WI38 (cell line): Measurements from ENCODE around the gene A2ML1.
A peak's percentile ranks its signal among the peaks of the same experiment; 100 is the strongest.

Experiments used
- H3K4me3 ChIP-seq: 2 replicates; pipeline ENCODE4 v1.5.1; 2011; ENCODE audit warnings: low read depth, mild to moderate bottlenecking, control low read depth, low read length
- TF ChIP-seq, protein P1 (sequence below): IDR thresholded peaks from 2 replicates; pipeline ENCODE4 v1.5.1; 2012; ENCODE audit warnings: low read depth, mild to moderate bottlenecking, control low read depth, low read length

The A2ML1 gene

DNA sequence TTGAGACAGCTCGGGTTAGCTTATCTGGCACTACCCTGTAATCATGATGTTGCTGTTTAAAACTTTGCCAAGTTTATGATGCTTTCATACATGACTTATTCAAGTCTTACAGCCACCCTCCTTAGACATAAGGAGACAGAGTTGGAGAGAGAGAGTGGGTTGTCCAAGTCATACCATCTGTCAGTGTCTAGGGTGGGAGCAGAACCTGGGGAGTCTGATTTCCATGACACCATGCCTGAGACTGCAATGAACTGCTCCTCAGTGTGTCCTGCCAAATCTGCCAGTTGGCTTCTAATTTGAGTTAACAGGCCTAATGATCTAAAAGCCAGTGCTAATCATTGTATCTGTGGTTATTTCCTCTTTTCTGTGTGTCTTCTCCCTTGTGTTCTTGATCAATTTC, 48.2 kb downstream of the A2ML1 start:
- TF ChIP-seq, protein P1, sequence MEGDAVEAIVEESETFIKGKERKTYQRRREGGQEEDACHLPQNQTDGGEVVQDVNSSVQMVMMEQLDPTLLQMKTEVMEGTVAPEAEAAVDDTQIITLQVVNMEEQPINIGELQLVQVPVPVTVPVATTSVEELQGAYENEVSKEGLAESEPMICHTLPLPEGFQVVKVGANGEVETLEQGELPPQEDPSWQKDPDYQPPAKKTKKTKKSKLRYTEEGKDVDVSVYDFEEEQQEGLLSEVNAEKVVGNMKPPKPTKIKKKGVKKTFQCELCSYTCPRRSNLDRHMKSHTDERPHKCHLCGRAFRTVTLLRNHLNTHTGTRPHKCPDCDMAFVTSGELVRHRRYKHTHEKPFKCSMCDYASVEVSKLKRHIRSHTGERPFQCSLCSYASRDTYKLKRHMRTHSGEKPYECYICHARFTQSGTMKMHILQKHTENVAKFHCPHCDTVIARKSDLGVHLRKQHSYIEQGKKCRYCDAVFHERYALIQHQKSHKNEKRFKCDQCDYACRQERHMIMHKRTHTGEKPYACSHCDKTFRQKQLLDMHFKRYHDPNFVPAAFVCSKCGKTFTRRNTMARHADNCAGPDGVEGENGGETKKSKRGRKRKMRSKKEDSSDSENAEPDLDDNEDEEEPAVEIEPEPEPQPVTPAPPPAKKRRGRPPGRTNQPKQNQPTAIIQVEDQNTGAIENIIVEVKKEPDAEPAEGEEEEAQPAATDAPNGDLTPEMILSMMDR: no peak
- no peak overlapping the region for H3K4me3 ChIP-seq

DNA sequence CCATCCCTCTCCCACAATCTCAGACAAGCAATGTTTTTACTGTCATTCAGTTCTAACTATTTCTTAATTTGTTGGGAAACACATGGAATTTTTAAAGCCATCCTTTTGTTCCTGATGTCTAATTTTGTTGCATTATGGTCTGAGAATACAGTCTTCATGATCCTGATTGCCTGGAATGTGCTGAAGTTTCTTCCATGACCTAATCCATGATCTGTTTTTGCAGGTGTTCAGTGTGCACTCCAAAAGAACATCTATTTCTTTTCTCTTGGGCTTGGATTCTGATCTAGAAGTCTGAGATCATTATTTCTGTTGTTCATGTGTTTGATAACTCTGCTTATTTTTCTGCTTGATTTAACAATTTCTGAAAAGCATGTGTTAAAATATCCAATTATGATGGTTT, 48.6 kb downstream of the A2ML1 start:
- no peak overlapping the region for H3K4me3 ChIP-seq
- TF ChIP-seq, protein P1: no peak

DNA sequence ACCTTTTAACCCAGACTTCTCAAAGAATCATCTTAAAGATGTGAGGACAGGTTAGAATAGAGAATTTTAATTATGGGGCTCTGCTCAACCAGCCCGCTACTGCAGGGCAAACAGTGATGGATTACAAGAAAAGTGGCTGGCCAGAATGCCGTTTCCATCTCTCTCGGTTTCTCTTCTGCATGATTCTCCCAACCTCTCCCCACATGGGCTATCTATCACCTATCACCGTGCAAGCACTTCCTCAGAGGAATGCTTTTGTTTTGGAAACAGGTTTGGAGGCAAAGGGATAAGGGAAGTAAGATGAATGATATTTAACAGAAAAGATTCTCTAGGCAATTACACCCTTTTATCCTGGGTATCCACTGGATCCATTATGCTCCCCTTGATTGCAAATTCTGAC, 54.5 kb downstream of the A2ML1 start:
- TF ChIP-seq, protein P1: no peak
- H3K4me3 ChIP-seq: no peak overlapping the region

DNA sequence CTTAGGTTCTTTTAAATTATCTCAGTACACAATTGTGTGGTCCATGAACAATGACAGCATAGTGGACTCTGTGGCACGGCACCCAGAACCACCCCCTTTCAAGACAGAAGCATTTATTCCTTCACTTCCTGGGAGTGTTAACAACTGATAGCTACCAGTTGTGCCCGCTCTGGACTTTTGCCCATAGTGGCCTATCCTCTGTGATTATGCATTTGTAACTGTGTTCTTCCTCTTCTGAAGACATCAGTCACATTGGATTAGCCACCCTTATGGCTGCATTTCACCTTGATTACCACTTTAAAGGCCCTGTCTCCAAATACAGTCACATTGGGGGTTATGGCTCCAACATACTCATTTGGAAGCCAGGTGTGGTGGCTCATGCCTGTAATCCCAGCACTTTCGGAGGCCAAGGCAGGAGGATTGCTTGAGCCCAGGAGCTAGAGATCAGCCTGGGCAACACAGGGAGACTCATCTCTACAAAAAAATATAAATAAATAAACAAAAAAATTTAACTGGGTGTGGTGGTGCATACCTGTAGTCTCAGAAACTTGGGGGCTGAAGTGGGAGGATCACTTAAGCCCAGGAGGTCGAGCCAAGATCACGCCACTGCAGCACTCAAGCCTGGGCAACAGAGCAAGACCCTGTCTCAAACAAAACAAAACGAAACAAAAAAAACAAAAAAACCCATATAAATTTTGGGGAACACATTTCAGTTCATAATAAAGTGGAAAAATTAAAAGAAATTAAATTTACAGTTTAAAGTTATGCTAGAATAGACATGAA, 64.3 kb downstream of the A2ML1 start:
- no peak overlapping the region for H3K4me3 ChIP-seq
- TF ChIP-seq, protein P1: no peak

- H3K4me3 ChIP-seq: no peak overlapping the region
- TF ChIP-seq, protein P1: no peak
Measured at GRCh38 chr12:8887285-8887715, 64.9 kb downstream of the A2ML1 start.

DNA sequence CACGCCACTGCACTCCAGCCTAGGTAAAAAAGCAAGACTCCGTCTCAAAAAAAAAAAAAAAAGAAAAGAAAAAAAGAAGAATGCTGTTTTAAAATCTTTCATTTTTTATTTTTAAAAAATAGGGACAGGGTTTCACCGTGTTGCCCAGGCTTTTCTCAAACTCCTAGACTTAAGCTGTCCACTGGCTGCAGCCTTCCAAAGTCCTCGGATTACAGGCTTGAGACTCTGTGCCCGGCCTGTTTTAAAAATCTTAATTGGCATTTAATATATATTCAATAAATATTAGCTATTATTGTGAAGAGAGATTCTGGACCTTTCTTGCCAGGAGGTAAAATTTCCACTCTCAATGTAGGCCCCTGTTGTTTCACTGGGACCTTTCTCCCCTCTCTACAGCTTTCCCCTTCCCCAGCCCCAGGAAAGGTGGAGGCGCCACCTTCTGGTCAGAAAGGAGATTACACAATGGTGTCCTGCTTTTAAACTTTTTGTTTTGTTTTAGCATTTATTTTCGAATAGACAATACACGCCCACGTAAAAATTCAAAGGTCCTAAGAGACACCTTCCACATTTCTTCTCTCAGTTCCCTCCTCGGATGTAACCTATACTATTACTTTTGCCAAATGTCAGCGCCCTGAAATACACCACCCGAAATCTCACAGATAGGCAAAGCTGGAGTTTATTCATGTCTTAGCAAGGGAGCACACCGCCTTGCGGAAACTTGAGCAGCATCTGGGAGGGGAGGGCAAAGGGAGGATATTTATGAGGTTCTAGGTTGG, 68.1 kb downstream of the A2ML1 start:
- TF ChIP-seq, protein P1: peak; percentile 76
- peak overlapping the region; percentile 56 for H3K4me3 ChIP-seq

DNA sequence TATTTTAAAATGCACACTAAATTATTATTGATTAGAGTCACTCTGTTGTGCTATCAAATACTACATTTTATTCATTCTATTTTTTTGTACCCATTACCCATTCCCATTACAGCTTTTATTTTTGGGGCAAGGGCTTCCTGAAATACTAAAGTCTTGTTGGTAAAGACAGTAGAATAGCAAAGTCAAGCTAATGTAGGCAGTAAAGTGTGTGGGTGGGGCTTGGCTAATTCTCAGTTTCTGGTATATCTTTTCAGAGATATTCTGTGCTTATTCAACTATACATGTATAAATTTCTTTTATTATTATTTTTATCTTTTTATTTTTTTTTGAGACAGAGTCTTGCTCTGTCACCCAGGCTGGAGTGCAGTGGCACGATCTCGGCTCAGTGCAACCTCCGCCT, 69.6 kb downstream of the A2ML1 start:
- H3K4me3 ChIP-seq: no peak overlapping the region
- TF ChIP-seq, protein P1: no peak
